Panc1 (cell line): ENCODE data around the gene EIF4E2. TPM values are rescaled to one million over a fixed set of nuclear protein-coding genes. Genes with fewer than 3 reads are reported as not detected.

Source experiments
- ATAC-seq: fragments of 200-7000 bp; cut with Tn5 transposase; 2 replicates; pipeline ENCODE4 v1.9.1; 2020; ENCODE audit warnings: mild to moderate bottlenecking, moderate library complexity
- BruUV-seq: library from RNA; stranded (reverse); fragments of 400-500 nt; replicated peaks from 2 replicates; lab custom pipeline; 2021; lab: Mats Ljungman, UMichigan
- CTCF ChIA-PET: fragments of 300-600 bp; sonication (Branson Sonifier 250); formaldehyde crosslinking; loops from one replicate; lab custom pipeline; 2022; ENCODE audit warnings: antibody characterized with exemption; lab: Charles Lee
- POLR2A ChIA-PET: fragments of 300-600 bp; sonication (Branson Sonifier 250); formaldehyde crosslinking; loops from one replicate; lab custom pipeline; 2022; ENCODE audit warnings: antibody characterized with exemption; lab: Charles Lee
- DNase-seq: peaks from one replicate; pipeline ENCODE4 v3.0.0-alpha.2; 2010; ENCODE audit warnings: low read depth, low spot score
- H3K27ac ChIP-seq: 2 replicates; pipeline ENCODE4 v1.5.1; 2011; ENCODE audit warnings: mild to moderate bottlenecking, low read length, inconsistent platforms
- H3K27me3 ChIP-seq: fragments of 200-500 bp; sonication (Bioruptor generic); 2 replicates; pipeline ENCODE4 v1.6.0; 2014; ENCODE audit warnings: low read length, inconsistent platforms; ENCODE audit not compliant: control insufficient read depth, insufficient read depth
- H3K36me3 ChIP-seq: fragments of 200-500 bp; sonication (Bioruptor generic); 2 replicates; pipeline ENCODE4 v1.5.1; 2014; ENCODE audit warnings: inconsistent platforms, mild to moderate bottlenecking, low read length, moderate library complexity; ENCODE audit not compliant: control insufficient read depth, insufficient read depth
- H3K4me1 ChIP-seq: 2 replicates; pipeline ENCODE4 v1.5.1; 2011; ENCODE audit warnings: inconsistent platforms, mild to moderate bottlenecking, low read length, moderate library complexity; ENCODE audit not compliant: control insufficient read depth, insufficient read depth
- H3K4me3 ChIP-seq, 2 experiments: 2 replicates each; pipeline ENCODE4 v1.5.1; 2011 to 2012; ENCODE audit warnings: low read depth in 2 of 2, low read length in 2 of 2, mild to moderate bottlenecking in 2 of 2, inconsistent platforms in 1 of 2, moderate library complexity in 1 of 2
- H3K9me3 ChIP-seq: fragments of 200-500 bp; sonication (Bioruptor generic); 2 replicates; pipeline ENCODE4 v1.5.1; 2014; ENCODE audit warnings: low read depth, mild to moderate bottlenecking, inconsistent platforms, low read length, moderate library complexity; ENCODE audit not compliant: control insufficient read depth, insufficient read depth
- CTCF ChIP-seq: fragments of 450-650 bp; IDR thresholded peaks from 2 replicates; pipeline ENCODE4 v1.5.1; 2017; ENCODE audit warnings: mild to moderate bottlenecking
- POLR2AphosphoS5 ChIP-seq: IDR thresholded peaks from 2 replicates; pipeline ENCODE4 v1.6.1; 2012; ENCODE audit warnings: mild to moderate bottlenecking, low read depth, low read length, moderate library complexity
- SIN3A ChIP-seq: IDR thresholded peaks from 2 replicates; pipeline ENCODE4 v1.6.1; 2012; ENCODE audit warnings: low read depth, mild to moderate bottlenecking, low read length, moderate library complexity, borderline replicate concordance; ENCODE audit not compliant: insufficient read depth
- TCF7L2 ChIP-seq: IDR thresholded peaks from 2 replicates; pipeline ENCODE4 v1.6.1; 2011; ENCODE audit warnings: mild to moderate bottlenecking, low read depth, low read length, inconsistent platforms
- in situ Hi-C: cut with HindIII; loops from 2 replicates; pipeline ENCODE4 v1.10.0; 2016; ENCODE audit warnings: low sequenced_read_pairs, low pct_unique_long_range_greater_than_20kb
- intact Hi-C: fragments of 100-400 bp; cut with micrococcal nuclease; formaldehyde crosslinking; loops from one replicate; pipeline ENCODE4 v1.10.0; 2022; ENCODE audit not compliant: unreplicated experiment
- total RNA-seq: library from RNA; stranded (reverse); gene quantifications from one replicate; pipeline ENCODE4 v1.2.1, GENCODE V29; 2021; ENCODE audit not compliant: unreplicated experiment
- TF ChIP-seq, protein P1 (sequence below), 2 experiments: IDR thresholded peaks; 2 replicates each; pipeline ENCODE4 v1.6.1; 2011 to 2012; ENCODE audit warnings: low read depth in 2 of 2, control low read depth in 1 of 2, low read length in 1 of 2, mild to moderate bottlenecking in 1 of 2, moderate library complexity in 1 of 2; ENCODE audit not compliant: insufficient read depth in 1 of 2

The EIF4E2 gene
- total RNA-seq, 1 experiment from 2014 or later = 84.0 TPM

GRCh38 chr2:232545511-232546375, 4.7 kb upstream of the EIF4E2 start:
- ATAC-seq = no peak
- no peak for DNase-seq
- TF ChIP-seq POLR2AphosphoS5 = no peak
- TF ChIP-seq CTCF = no peak
- TF ChIP-seq TCF7L2 = no peak
- TF ChIP-seq, protein P1, sequence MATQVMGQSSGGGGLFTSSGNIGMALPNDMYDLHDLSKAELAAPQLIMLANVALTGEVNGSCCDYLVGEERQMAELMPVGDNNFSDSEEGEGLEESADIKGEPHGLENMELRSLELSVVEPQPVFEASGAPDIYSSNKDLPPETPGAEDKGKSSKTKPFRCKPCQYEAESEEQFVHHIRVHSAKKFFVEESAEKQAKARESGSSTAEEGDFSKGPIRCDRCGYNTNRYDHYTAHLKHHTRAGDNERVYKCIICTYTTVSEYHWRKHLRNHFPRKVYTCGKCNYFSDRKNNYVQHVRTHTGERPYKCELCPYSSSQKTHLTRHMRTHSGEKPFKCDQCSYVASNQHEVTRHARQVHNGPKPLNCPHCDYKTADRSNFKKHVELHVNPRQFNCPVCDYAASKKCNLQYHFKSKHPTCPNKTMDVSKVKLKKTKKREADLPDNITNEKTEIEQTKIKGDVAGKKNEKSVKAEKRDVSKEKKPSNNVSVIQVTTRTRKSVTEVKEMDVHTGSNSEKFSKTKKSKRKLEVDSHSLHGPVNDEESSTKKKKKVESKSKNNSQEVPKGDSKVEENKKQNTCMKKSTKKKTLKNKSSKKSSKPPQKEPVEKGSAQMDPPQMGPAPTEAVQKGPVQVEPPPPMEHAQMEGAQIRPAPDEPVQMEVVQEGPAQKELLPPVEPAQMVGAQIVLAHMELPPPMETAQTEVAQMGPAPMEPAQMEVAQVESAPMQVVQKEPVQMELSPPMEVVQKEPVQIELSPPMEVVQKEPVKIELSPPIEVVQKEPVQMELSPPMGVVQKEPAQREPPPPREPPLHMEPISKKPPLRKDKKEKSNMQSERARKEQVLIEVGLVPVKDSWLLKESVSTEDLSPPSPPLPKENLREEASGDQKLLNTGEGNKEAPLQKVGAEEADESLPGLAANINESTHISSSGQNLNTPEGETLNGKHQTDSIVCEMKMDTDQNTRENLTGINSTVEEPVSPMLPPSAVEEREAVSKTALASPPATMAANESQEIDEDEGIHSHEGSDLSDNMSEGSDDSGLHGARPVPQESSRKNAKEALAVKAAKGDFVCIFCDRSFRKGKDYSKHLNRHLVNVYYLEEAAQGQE (IDR thresholded peaks at IDR 0.05; ENCODE audit: insufficient read depth in 1 of 2, low read depth in 2 of 2, low read length in 1 of 2) = no peak
- TF ChIP-seq SIN3A = no peak
- POLR2A ChIA-PET = interaction anchor here (0.5 kb wide), 1 partner anchor 193 kb away, joined by 3 read pairs; no protein-coding TSS in a partner anchor
- Histone ChIP-seq H3K27ac (no peak overlapping the region), H3K4me3 (no peak overlapping the region), H3K36me3 (no peaks in the 10 kb centered on the region; the same call in 1 of the 2 replicates), H3K27me3 (no peaks in the 10 kb centered on the region), H3K4me1 (0 out of 2 replicates have a peak, but pooled peaks cover 2% of the 10 kb centered on the region), H3K9me3 (no peaks in the 10 kb centered on the region)
- intact Hi-C loops (no loop called here), in situ Hi-C loops (no loop called here)
- no TSS peak for BruUV-seq
- CTCF ChIA-PET = interaction anchor here (0.5 kb wide), 1 partner anchor 26 kb away, joined by 5 read pairs; the partner anchor contains the start of gene PRSS56

GRCh38 chr2:232547991-232548390, 2.5 kb upstream of the EIF4E2 start:
- Histone ChIP-seq H3K36me3 (peaks cover 5% of the 10 kb centered on the region), H3K27ac (no peak overlapping the region), H3K4me1 (peaks cover 8% of the 10 kb centered on the region; the same call in 1 of the 2 replicates), H3K9me3 (no peaks in the 10 kb centered on the region), H3K27me3 (no peaks in the 10 kb centered on the region), H3K4me3 (no peak overlapping the region)
- POLR2A ChIA-PET = no interaction called here
- CTCF ChIA-PET = no interaction called here
- no TSS peak for BruUV-seq
- DNase-seq = no peak
- no peak for ATAC-seq
- in situ Hi-C loops = no loop called here
- intact Hi-C loops = no loop called here
- TF ChIP-seq SIN3A = no peak
- TF ChIP-seq, protein P1 (IDR thresholded peaks at IDR 0.05; ENCODE audit: insufficient read depth in 1 of 2, low read depth in 2 of 2, low read length in 1 of 2) = no peak
- no peak for TF ChIP-seq POLR2AphosphoS5
- TF ChIP-seq TCF7L2 = no peak
- no peak for TF ChIP-seq CTCF
